ENCODE results near the gene KCNQ1.

DNA sequence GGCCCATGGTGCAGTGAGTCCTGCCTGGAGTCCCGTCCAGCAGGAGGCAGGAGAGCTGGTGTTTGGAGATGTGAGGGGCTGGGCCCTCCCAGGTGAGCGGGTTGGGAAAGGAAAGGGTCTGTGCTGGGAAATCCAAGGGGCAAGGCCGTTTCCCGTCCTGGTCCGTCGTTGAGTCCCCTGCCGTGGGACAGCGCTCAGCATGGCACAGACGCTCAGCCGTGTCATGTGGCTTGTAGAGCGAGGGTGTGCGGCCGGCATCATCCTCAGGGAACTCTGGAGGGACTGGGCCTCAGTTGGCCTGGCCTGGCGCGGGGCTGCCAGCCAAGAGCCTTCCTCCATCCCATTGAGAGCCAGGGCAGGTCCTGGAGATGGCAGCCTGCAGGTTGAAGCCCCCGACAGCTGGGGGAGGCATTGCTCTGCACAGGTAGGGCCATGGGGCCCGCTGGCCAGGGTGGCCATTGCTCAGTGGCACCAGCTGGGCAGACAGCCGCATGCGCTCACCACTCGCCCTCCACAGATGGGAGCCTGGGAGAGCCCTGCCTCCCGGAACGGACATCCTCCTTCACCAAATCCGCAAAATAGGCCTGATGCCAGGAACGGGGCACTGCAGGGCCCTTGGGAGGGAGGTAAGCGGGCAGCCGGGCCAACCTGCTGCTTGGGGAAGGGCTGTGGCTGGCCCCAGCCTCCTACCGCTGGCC, 28.7 kb downstream of the KCNQ1 start:
- TF ChIP-seq, protein P1, sequence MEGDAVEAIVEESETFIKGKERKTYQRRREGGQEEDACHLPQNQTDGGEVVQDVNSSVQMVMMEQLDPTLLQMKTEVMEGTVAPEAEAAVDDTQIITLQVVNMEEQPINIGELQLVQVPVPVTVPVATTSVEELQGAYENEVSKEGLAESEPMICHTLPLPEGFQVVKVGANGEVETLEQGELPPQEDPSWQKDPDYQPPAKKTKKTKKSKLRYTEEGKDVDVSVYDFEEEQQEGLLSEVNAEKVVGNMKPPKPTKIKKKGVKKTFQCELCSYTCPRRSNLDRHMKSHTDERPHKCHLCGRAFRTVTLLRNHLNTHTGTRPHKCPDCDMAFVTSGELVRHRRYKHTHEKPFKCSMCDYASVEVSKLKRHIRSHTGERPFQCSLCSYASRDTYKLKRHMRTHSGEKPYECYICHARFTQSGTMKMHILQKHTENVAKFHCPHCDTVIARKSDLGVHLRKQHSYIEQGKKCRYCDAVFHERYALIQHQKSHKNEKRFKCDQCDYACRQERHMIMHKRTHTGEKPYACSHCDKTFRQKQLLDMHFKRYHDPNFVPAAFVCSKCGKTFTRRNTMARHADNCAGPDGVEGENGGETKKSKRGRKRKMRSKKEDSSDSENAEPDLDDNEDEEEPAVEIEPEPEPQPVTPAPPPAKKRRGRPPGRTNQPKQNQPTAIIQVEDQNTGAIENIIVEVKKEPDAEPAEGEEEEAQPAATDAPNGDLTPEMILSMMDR (optimal IDR thresholded peaks at IDR 0.05 in 1 of 3, IDR thresholded peaks at IDR 0.05 in 1 of 3, conservative IDR thresholded peaks at IDR 0.05 in 1 of 3; ENCODE audit: extremely low read depth in 1 of 3, insufficient read depth in 2 of 3, low read length in 3 of 3) = no peak
- no peak for TF ChIP-seq EZH2 (IDR thresholded peaks at IDR 0.05; ENCODE audit: low read length)

All from keratinocyte (primary cell).